SK-N-SH treated with all-trans-retinoic acid at 6 μM for 48 hours (cell line): ENCODE data around the gene SPATA18.

Source experiments
- ATAC-seq: fragments of 200-7000 bp; cut with Tn5 transposase; 3 replicates; pipeline ENCODE4 v1.9.1; 2020; ENCODE audit warnings: mild to moderate bottlenecking, moderate library complexity
- ARNTL ChIP-seq: fragments of 450-650 bp; formaldehyde crosslinking; IDR thresholded peaks from 2 replicates; pipeline ENCODE4 v1.5.0; 2020; ENCODE audit warnings: low read depth, mild to moderate bottlenecking, moderate library complexity, borderline replicate concordance
- BACH2 ChIP-seq: fragments of 250-450 bp; sonication (Bioruptor Pico); IDR thresholded peaks from 2 replicates; pipeline ENCODE4 v1.9.0; 2021; ENCODE audit warnings: mild to moderate bottlenecking, borderline replicate concordance
- CSDC2 ChIP-seq: fragments of 250-450 bp; sonication (Bioruptor Pico); IDR thresholded peaks from 2 replicates; pipeline ENCODE4 v1.5.0; 2020; ENCODE audit warnings: mild to moderate bottlenecking, moderate library complexity
- CSRNP3 ChIP-seq: fragments of 250-450 bp; sonication (Bioruptor Pico); IDR thresholded peaks from 2 replicates; pipeline ENCODE4 v1.5.1; 2021; ENCODE audit warnings: mild to moderate bottlenecking, moderate library complexity
- ESRRG ChIP-seq: fragments of 250-450 bp; sonication (Bioruptor Pico); IDR thresholded peaks from 2 replicates; pipeline ENCODE4 v1.6.1; 2021; ENCODE audit warnings: mild to moderate bottlenecking
- GLIS3 ChIP-seq: fragments of 250-450 bp; sonication (Bioruptor Pico); IDR thresholded peaks from 2 replicates; pipeline ENCODE4 v1.5.0; 2020; ENCODE audit warnings: mild to moderate bottlenecking, moderate library complexity
- ISL1 ChIP-seq: fragments of 250-450 bp; sonication (Bioruptor Pico); IDR thresholded peaks from 2 replicates; pipeline ENCODE4 v2.1.2; 2022; ENCODE audit warnings: mild to moderate bottlenecking, moderate library complexity
- OSR1 ChIP-seq: fragments of 250-450 bp; sonication (Bioruptor Pico); IDR thresholded peaks from 2 replicates; pipeline ENCODE4 v1.8.0; 2022; ENCODE audit warnings: moderate library complexity, mild to moderate bottlenecking, inconsistent platforms
- POU6F1 ChIP-seq: fragments of 250-450 bp; sonication (Bioruptor Pico); IDR thresholded peaks from 2 replicates; pipeline ENCODE4 v1.8.0; 2021; ENCODE audit warnings: low read depth, mild to moderate bottlenecking, moderate library complexity, borderline replicate concordance
- PPARA ChIP-seq: fragments of 250-450 bp; sonication (Bioruptor Pico); IDR thresholded peaks from 2 replicates; pipeline ENCODE4 v1.5.0; 2020; ENCODE audit warnings: mild to moderate bottlenecking, borderline replicate concordance
- RARB ChIP-seq: fragments of 250-450 bp; sonication (Bioruptor Pico); IDR thresholded peaks from 2 replicates; pipeline ENCODE4 v1.8.0; 2021; ENCODE audit warnings: mild to moderate bottlenecking, moderate library complexity
- SNAI2 ChIP-seq: fragments of 250-450 bp; sonication (Bioruptor Pico); IDR thresholded peaks from 2 replicates; pipeline ENCODE4 v1.5.0; 2020; ENCODE audit warnings: mild to moderate bottlenecking, moderate library complexity
- TCF4 ChIP-seq: fragments of 250-450 bp; sonication (Bioruptor Pico); IDR thresholded peaks from 2 replicates; pipeline ENCODE4 v1.8.0; 2021; ENCODE audit warnings: mild to moderate bottlenecking, moderate library complexity, borderline replicate concordance
- TOX ChIP-seq: fragments of 250-450 bp; sonication (Bioruptor Pico); IDR thresholded peaks from 2 replicates; pipeline ENCODE4 v1.8.0; 2021; ENCODE audit warnings: mild to moderate bottlenecking, moderate library complexity, borderline replicate concordance
- ZC3H10 ChIP-seq: fragments of 250-450 bp; sonication (Bioruptor Pico); IDR thresholded peaks from 2 replicates; pipeline ENCODE4 v1.5.1; 2021; ENCODE audit warnings: mild to moderate bottlenecking, moderate library complexity
- ZFP3 ChIP-seq: fragments of 250-450 bp; sonication (Bioruptor Pico); IDR thresholded peaks from 2 replicates; pipeline ENCODE4 v1.5.0; 2020; ENCODE audit warnings: mild to moderate bottlenecking, moderate library complexity
- ZFP30 ChIP-seq: fragments of 450-650 bp; formaldehyde crosslinking; IDR thresholded peaks from 2 replicates; pipeline ENCODE4 v1.5.0; 2022; ENCODE audit warnings: mild to moderate bottlenecking, moderate library complexity
- ZNF565 ChIP-seq: fragments of 450-650 bp; formaldehyde crosslinking; conservative IDR thresholded peaks from 2 replicates; pipeline ENCODE4 v1.5.0; 2020; ENCODE audit warnings: low read depth, mild to moderate bottlenecking, moderate library complexity
- ZNF70 ChIP-seq: fragments of 450-650 bp; formaldehyde crosslinking; IDR thresholded peaks from 2 replicates; pipeline ENCODE4 v1.5.0; 2020; ENCODE audit warnings: mild to moderate bottlenecking, moderate library complexity
- TF ChIP-seq, protein P1 (sequence below): fragments of 250-450 bp; sonication (Bioruptor Pico); IDR thresholded peaks from 2 replicates; pipeline ENCODE4 v1.5.1; 2020; ENCODE audit warnings: low read depth, mild to moderate bottlenecking, moderate library complexity

SPATA18 gene

DNA sequence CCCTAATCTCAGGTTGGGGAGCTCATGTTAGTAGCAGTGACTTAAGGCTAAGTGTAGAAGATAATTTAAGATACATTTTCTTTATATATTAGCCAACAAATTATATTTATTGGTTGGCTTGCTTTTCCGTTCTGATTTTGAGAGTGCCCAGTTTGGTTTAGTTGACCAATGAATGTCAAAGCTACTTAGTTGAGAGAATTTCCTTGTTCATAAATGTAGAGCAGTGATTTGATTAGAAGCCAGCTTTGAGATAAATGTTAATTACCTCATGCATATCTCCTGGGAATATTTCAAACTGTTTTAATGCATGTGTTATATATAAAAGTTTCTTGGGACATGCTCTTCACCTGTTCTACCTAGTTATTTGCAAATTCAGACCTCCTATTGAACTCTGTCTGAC is 44.3 kb downstream of the SPATA18 start:
- TF ChIP-seq TOX (no peak), ISL1 (CRISPR knock-in tag) (peak; percentile 96), GLIS3 (CRISPR knock-in tag) (no peak), SNAI2 (CRISPR knock-in tag) (peak; percentile 29; the same call in 1 of the 2 replicates), ESRRG (CRISPR knock-in tag) (0 out of 2 replicates have a peak, but pooled peaks have one; percentile 18), BACH2 (CRISPR knock-in tag) (no peak), ZC3H10 (CRISPR knock-in tag) (0 out of 2 replicates have a peak, but pooled peaks have one; percentile 10), POU6F1 (CRISPR knock-in tag) (no peak), RARB (CRISPR knock-in tag) (no peak), PPARA (CRISPR knock-in tag) (no peak), ZFP30 (CRISPR knock-in tag) (no peak), ZNF565 (CRISPR knock-in tag) (no peak), CSRNP3 (no peak), TCF4 (CRISPR knock-in tag) (peak; percentile 61; the same call in 1 of the 2 replicates)
- TF ChIP-seq, protein P1, sequence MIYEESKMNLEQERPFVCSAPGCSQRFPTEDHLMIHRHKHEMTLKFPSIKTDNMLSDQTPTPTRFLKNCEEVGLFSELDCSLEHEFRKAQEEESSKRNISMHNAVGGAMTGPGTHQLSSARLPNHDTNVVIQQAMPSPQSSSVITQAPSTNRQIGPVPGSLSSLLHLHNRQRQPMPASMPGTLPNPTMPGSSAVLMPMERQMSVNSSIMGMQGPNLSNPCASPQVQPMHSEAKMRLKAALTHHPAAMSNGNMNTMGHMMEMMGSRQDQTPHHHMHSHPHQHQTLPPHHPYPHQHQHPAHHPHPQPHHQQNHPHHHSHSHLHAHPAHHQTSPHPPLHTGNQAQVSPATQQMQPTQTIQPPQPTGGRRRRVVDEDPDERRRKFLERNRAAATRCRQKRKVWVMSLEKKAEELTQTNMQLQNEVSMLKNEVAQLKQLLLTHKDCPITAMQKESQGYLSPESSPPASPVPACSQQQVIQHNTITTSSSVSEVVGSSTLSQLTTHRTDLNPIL (CRISPR knock-in tag), result no peak; the same call in 1 of the 2 replicates
- ATAC-seq, result no peak

- no peak for ATAC-seq
- no peak for TF ChIP-seq ISL1 (CRISPR knock-in tag)
- no peak for TF ChIP-seq ZC3H10 (CRISPR knock-in tag)
- TF ChIP-seq ZFP3, result no peak
- no peak for TF ChIP-seq ARNTL (CRISPR knock-in tag)
- no peak for TF ChIP-seq TOX
- TF ChIP-seq CSRNP3, result no peak
- TF ChIP-seq OSR1, result no peak
- TF ChIP-seq POU6F1 (CRISPR knock-in tag), result no peak
- no peak for TF ChIP-seq ZNF565 (CRISPR knock-in tag)
Measured at GRCh38 chr4:52096048-52096447, 44.9 kb downstream of the SPATA18 start.

DNA sequence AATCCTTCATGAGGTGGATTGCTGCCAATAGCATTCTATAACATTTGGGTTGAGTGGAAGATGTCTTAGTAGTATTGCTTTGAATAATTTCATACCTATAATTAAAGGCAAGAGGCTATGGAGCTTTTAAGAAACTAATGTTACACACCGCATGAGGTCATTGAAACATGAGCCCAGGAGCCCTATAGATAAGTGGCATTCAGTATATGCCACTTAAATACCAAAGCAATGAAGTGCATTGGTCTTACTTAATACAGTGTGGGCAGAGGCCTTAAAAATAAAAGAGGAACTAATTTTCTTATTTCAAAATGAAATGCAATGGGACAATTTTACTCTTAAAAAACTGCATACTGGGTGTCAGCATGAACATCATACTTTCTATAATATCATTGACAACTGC is 47.5 kb downstream of the SPATA18 start:
- no peak for ATAC-seq
- TF ChIP-seq CSDC2 (CRISPR knock-in tag) (no peak), ESRRG (CRISPR knock-in tag) (no peak), ZNF70 (CRISPR knock-in tag) (no peak), RARB (CRISPR knock-in tag) (no peak), ZNF565 (CRISPR knock-in tag) (no peak), CSRNP3 (no peak), OSR1 (no peak), POU6F1 (CRISPR knock-in tag) (no peak), PPARA (CRISPR knock-in tag) (no peak), BACH2 (CRISPR knock-in tag) (no peak)
